Neutrophil (primary cell): ENCODE data around the gene EAF1.

ENCODE experiments used
- H3K27ac ChIP-seq: fragments of 200-600 bp; sonication (generic); 2 replicates; pipeline ENCODE4 v1.5.1; 2016; ENCODE audit warnings: mild to moderate bottlenecking, moderate library complexity
- H3K27me3 ChIP-seq: fragments of 200-600 bp; sonication (generic); 2 replicates; pipeline ENCODE4 v1.6.0; 2016; ENCODE audit warnings: mild to moderate bottlenecking
- H3K36me3 ChIP-seq: fragments of 200-600 bp; sonication (generic); 2 replicates; pipeline ENCODE4 v1.5.1; 2017
- H3K4me1 ChIP-seq, 2 experiments: fragments of 200-600 bp in 1 of 2; sonication (generic) in 1 of 2; 1 replicate in 1 of 2; 2 replicates in 1 of 2; pipeline versions ENCODE4 v1.5.1 to v1.6.1; 2013 to 2016; ENCODE audit warnings: low read depth in 1 of 2, low read length in 1 of 2, mild to moderate bottlenecking in 1 of 2, moderate library complexity in 1 of 2; ENCODE audit not compliant: control insufficient read depth in 1 of 2, insufficient read depth in 1 of 2
- H3K4me3 ChIP-seq, 2 experiments: fragments of 200-600 bp in 1 of 2; sonication (generic) in 1 of 2; 1 replicate in 1 of 2; 2 replicates in 1 of 2; pipeline ENCODE4 v1.5.1; 2013 to 2016; ENCODE audit warnings: low read depth in 1 of 2, low read length in 1 of 2, mild to moderate bottlenecking in 1 of 2, moderate library complexity in 1 of 2
- H3K9me3 ChIP-seq: fragments of 200-600 bp; sonication (generic); 2 replicates; pipeline ENCODE4 v1.5.1; 2016
- CTCF ChIP-seq: fragments of 200-600 bp; sonication (generic); IDR thresholded peaks from 2 replicates; pipeline ENCODE4 v1.5.1; 2016; ENCODE audit warnings: antibody characterized with exemption

The EAF1 gene

GRCh38 chr3:15427182-15427880, at the start of gene EAF1, which contains the start of gene METTL6:
Gene EAF1 (plus strand): TSS chr3:15427598. CDS start chr3:15427780, 182 bp downstream.
Gene METTL6 (minus strand): TSS chr3:15427544. CDS start chr3:15426511, 1,033 bp downstream.
- H3K9me3 ChIP-seq = no peaks in the 10 kb centered on the region
- TF ChIP-seq CTCF = peak; percentile 35
- peak within 1 kb of the TSS; percentile 95 to 98 for H3K4me3 ChIP-seq
- H3K27me3 ChIP-seq = no peaks in the 10 kb centered on the region
- H3K4me1 ChIP-seq = peaks cover 18 to 25% of the 10 kb centered on the region in 2 experiments
- H3K36me3 ChIP-seq = peaks cover 45% of the 10 kb centered on the region
- H3K27ac ChIP-seq = peak within 1 kb of the TSS; percentile 88

- no peaks in the 10 kb centered on the region for H3K27me3 ChIP-seq
- H3K36me3 ChIP-seq = no peaks in the 10 kb centered on the region
- H3K27ac ChIP-seq = peak overlapping the region; percentile 83
- peak overlapping the region in 1 of 2 experiments; percentile 29 for H3K4me3 ChIP-seq
- H3K9me3 ChIP-seq = no peaks in the 10 kb centered on the region
- TF ChIP-seq CTCF = peak; percentile 94
- peaks cover 4% of the 10 kb centered on the region in 2 experiments for H3K4me1 ChIP-seq
Observed at GRCh38 chr3:15377961-15378791, 49.2 kb upstream of the EAF1 start.

- no peak overlapping the region for H3K27ac ChIP-seq
- H3K9me3 ChIP-seq = no peaks in the 10 kb centered on the region
Observed at GRCh38 chr3:15380980-15381890, 46.2 kb upstream of the EAF1 start.

GRCh38 chr3:15382405-15382923, 44.9 kb upstream of the EAF1 start:
- H3K27ac ChIP-seq = no peak overlapping the region
- no peak overlapping the region for H3K4me3 ChIP-seq
- H3K36me3 ChIP-seq = no peaks in the 10 kb centered on the region
- H3K9me3 ChIP-seq = no peaks in the 10 kb centered on the region
- no peak for TF ChIP-seq CTCF
- peaks cover 4% of the 10 kb centered on the region in 2 experiments for H3K4me1 ChIP-seq
- H3K27me3 ChIP-seq = no peaks in the 10 kb centered on the region

More at GRCh38 chr3:15380980-15381890, 46.2 kb upstream of the EAF1 start:
- Histone ChIP-seq H3K36me3 (no peaks in the 10 kb centered on the region), H3K4me3 (no peak overlapping the region), H3K27me3 (no peaks in the 10 kb centered on the region), H3K4me1 (peaks cover 4% of the 10 kb centered on the region in 2 experiments)
- no peak for TF ChIP-seq CTCF
